Hematopoietic multipotent progenitor cell treated with erythropoietin and hydrocortisone succinate and interleukin-3 and kit ligand, for 6 days (in vitro differentiated cells): ENCODE data around the gene TSPAN7.
A peak's percentile ranks its signal among the peaks of the same experiment; 100 is the strongest.

Experiments
- DNase-seq: peaks from one replicate; pipeline ENCODE4 v3.0.0-alpha.2; 2015

TSPAN7 gene

DNA sequence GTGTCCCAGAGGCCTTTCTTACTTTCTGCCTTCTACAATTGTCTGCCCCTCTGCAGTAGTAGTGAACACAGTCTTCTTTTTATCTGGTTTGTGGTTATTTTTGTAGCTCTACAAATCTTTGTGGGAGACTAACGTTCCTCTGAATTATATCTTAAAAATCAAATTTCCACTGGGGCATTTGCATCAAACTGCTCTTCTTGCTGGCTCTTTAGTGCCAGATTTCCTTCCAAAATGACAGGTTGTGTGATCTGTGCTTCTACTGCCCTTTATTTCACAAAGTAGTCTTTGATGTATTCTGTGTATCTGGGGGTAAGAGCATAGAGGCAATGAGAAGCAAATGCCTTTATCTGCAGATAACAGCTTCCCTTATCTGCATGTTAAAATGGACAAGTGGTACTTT lies 34.5 kb downstream of the TSPAN7 start:
- peak; percentile 30 for DNase-seq

- no peak for DNase-seq
Observed at GRCh38 chrX:38596939-38597338, 35.6 kb downstream of the TSPAN7 start.

DNA sequence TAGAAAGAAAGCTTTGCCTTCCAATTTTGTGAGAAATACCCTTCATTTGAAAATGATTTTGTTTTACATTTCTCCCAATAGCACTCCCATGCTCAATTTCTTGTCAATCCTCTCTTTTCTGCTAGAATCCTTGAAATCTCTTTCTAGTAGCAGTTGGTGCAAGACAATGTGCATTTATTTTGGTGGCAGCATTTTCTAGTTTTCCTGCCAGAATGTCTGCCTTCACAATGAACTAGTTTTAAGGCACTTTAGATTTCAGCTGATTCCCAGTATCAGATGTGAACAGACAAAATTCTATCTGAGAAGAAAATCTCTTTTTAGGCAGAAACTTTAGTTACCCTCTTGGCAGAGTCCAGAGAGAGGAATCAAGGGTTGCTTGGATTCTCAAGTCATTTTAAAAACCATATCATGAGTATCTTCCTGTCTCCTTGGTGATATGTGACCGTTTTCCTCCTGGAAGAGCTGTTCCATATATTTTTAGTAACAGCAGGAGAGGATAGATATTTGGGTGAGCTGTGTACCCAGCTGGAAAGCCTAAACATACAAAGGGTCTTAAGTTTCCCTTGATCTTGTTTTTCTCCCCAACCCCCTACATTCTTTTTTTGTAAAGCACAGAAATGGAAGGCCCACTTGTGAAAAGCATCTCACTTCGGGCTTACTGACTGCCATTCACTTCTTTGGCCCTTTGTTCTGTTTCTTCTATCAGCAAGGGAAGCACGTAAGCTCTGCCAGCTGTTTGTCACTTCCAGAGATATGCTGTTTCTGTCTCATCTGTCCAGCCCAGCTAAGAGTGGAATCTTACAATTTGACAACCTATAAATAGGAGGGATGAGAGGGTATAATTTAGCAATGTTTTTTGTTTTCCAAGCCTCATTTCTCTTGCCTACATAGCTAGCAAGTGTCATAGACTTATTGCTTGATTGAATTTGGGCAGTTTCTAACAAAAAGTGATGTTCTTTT lies 38.7 kb downstream of the TSPAN7 start:
- DNase-seq, result no peak

GRCh38 chrX:38601866-38602265 lies 40.5 kb downstream of the TSPAN7 start:
- DNase-seq, result no peak

DNA sequence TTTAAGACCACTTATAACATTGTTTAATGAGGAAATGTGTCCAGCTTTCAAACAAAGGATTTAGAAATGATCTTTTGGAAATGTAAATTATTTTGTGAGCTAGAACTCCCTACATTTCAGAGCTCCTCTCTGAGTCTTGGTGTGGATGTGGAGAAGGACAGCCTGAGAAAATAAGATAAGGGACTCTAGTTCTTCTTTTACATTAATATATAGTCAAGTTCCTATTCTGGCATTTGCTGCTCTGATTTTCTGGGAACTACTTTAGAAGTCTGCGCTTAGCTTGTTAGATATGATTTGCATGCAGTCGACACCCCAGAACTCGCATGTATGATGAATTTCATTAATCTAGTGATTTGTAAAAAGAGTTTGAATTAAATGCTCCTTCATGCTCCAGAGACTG lies 45.5 kb downstream of the TSPAN7 start:
- peak; percentile 7 for DNase-seq

- DNase-seq, result no peak
Observed at GRCh38 chrX:38607976-38608375, 46.6 kb downstream of the TSPAN7 start.

DNA sequence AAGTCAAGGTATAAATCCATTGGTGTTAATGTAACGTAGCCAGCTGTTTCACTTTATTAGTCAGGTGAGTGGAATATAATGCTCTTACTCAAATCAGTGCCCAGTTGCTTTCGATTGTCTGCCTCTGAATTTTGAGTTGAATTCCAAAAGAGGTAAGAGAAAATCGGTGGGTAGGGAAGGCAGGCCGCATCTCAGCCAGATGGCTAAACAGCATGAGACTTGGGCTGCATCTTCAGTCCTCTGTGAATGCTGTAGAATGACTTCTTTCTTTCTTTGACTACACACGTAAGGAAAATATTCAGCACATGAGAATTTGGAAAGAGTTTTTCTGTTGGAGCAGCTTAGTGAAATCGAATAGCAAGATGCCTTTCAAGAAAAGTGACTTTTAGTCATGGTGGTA lies 49.5 kb downstream of the TSPAN7 start:
- no peak for DNase-seq

- DNase-seq, result no peak
Observed at GRCh38 chrX:38612281-38612680, 50.9 kb downstream of the TSPAN7 start.

- no peak for DNase-seq
Observed at GRCh38 chrX:38614485-38614884, 53.1 kb downstream of the TSPAN7 start.

DNA sequence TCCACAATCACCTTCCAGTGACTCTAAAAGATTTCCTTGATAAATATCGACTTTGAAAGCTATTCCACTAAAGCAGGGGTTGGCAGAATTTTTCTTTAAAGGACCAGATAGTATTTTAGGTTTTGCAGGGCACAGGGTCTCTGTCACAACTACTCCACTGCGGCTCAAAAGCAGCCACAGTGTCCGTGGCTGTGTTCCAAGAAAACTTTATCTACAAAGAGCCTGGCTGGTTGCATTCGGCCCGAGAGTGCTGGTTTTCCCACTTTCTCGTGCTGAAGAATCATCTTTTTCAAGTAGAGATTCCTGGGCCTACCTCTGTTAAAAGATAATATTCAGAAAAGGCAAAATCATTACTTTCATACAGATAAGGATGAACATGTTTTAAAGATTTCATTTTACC lies 55.6 kb downstream of the TSPAN7 start:
- peak; percentile 55 for DNase-seq

- peak; percentile 29 for DNase-seq
Observed at GRCh38 chrX:38618180-38618579, 56.8 kb downstream of the TSPAN7 start.

- no peak for DNase-seq
Observed at GRCh38 chrX:38620623-38621022, 59.3 kb downstream of the TSPAN7 start.

DNA sequence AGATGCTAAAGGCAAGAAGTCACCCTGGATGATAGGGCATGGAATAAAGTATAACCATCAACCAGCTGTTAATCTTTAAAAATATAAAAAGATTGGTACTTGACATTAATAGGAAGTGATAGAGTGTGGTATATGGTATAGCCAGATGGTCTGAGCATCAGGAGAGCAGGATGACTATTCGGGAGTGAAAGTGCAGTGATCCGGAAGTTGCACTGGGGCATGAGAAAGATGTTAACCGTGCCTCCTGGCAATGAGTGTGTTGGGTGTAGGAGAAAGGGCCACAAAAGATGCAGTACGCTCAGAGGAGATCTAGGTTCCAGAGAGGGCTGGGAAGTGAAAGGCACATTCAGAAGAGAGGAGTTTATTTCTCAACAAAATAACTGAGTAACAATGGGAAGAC lies 65.0 kb downstream of the TSPAN7 start:
- DNase-seq, result no peak

DNA sequence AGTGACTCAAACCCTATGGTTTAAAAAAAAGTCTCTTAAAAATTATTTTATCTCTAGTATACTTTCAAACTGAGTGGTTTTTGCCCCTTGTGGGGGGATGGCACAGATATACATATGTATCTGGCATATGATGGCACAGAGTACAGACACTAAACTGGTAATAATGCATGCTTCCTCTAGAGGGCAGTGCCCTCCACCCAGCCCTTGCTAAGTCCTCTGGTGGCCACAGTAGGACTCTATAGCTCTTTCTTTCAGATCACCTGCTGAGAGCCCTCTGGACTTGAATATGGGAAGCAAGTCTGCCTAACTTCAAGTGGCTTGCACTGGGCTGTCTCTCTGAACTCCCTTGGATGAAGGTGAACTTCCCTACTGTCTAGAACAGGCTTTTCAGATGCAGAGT lies 66.3 kb downstream of the TSPAN7 start:
- peak; percentile 72 for DNase-seq

DNA sequence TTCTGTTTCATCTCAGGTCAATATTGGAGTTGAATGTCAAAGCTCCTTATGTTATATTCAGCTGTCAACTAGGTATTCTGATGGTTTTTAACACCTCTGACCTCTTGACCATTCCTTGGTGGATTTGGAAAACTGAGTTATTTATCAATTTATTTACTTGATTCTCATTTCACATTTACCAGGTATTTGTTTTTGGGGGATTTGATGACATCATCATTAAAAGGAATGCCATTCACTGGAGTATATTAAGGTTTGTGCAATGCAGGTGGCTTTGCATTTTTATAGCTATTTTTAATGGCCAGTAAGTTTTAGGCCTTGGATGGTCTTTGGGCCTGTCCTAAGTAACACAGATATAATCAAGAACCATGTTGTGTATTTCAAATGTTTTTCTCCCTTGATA lies 67.2 kb downstream of the TSPAN7 start:
- DNase-seq, result no peak

GRCh38 chrX:38632516-38632915 lies 71.2 kb downstream of the TSPAN7 start:
- DNase-seq, result no peak

GRCh38 chrX:38634665-38635064 lies 73.3 kb downstream of the TSPAN7 start:
- peak; percentile 87 for DNase-seq

GRCh38 chrX:38636949-38637819 lies 75.8 kb downstream of the TSPAN7 start:
- DNase-seq, result no peak

- DNase-seq, result no peak
Observed at GRCh38 chrX:38638952-38639529, 77.7 kb downstream of the TSPAN7 start.

DNA sequence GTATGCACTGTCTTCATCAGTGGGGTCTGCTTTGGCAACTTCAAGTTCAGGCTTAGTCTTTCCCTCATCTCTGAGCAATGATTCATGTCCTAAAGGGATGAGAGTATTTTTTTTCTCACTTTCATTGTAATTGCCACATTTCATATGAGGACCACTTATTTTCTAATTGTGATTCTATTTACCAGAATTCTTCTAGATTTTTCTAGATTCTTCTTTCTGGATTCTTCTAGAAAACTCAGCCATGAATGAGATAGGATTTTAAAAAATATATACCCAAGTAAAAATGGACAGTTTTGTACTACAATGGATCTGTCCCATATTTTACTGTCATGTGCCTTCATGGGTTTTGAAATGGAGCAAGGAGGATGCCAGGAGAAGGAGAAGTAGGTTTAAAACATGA lies 78.4 kb downstream of the TSPAN7 start:
- DNase-seq, result no peak

DNA sequence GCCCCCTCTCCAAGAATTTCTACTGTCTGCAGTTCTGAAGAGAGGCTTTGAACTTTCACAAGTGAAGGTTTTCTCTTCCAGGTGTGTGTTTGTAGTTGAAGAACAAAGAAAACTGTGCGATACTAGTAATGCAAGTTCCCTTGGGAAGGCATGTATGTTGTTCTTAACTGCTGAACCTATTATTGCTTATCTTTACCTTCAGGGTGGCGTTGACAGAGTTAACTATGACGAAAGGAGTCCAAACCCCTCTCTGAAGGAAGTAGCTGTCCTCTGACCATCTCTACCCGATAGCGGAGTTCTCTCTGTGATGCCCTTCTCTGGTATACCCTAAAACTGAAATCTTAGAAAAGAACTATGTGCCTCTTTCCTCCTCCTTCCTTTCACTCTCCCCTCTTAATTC lies 79.9 kb downstream of the TSPAN7 start:
- no peak for DNase-seq

GRCh38 chrX:38643903-38644302 lies 82.6 kb downstream of the TSPAN7 start:
- DNase-seq, result no peak

GRCh38 chrX:38646129-38646528 lies 84.8 kb downstream of the TSPAN7 start:
- no peak for DNase-seq
